Stimulated activated CD8-positive, alpha-beta memory T cell treated with anti-CD3 and anti-CD28 coated beads, Interleukin-4, amount 100 ng/mL, for 4 hours (primary cell): ENCODE results near the gene SH3BGRL3.
"Not testable (repeated sequence)": the region's sequence is repeated elsewhere in the genome, so short reads cannot be mapped to it uniquely, and the experiment has no call there.

ENCODE experiments used
- DNase-seq, 2 donors: peaks; one replicate each; pipeline ENCODE4 v3.0.0-alpha.2; 2020; ENCODE audit warnings: low read depth in 2 of 2, low spot score in 1 of 2

Gene SH3BGRL3

DNA sequence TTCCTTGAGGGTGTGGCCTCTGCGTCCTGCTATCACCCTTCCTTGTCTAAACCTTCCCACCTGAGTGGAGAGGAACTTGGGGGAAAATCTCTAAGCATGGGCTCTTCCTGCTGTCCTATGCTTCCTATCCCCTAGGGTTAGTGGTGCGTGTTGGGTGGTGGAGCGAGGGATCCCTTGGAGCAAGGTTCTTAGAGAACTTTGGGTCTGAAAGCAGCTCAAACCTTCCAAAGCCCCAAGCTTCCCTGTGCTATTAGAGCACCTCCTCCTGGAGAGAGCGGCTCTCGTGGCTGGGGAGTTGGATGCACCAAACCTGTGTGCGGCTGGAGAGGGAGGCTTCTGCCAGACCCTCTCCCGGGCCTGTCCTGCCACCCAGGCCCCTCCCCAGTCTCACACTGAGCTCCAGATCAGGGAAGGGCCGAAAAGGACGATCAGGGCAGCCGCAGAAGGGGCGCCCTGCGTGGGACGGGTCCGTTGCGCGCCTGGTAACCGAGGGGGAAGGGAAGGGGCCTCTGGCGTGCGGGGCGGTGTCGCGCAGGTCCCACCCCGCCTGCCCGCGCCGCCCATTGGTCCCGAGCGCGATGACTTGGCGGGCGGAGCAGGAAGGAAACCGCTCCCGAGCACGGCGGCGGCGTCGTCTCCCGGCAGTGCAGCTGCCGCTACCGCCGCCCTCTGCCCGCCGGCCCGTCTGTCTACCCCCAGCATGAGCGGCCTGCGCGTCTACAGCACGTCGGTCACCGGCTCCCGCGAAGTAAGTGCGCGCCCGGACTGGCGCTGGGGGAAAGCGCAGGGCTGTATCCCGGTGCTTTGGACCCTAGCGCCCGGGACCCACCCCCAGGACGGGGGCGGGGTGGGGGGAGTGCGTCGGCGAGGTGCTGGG is at the start of gene SH3BGRL3:
TSS of gene SH3BGRL3 (plus strand) at position 631 of the 877 bp plus-strand sequence. CDS start at position 701, 70 bp downstream.
- DNase-seq: peak; percentile 52 to 67

DNA sequence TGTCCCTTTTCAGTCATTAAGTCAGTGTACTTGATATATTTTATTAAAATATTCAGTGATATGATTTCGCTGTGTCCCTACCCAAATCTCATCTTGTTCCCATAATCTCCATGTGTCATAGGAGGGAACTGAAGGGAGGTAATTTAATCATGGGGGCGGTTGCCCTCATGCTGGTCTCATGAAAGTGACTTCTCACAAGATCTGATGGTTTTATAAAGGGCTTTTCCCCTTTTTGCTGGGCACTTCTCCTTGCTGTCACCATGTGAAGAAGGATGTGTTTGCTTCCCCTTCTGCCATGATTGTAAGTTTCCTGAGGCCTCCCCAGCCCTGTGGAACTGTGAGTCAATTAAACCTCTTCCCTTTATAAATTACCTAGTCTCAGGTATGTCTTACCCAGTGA is 49.2 kb upstream of the SH3BGRL3 start:
- not testable (repeated sequence) for DNase-seq

DNA sequence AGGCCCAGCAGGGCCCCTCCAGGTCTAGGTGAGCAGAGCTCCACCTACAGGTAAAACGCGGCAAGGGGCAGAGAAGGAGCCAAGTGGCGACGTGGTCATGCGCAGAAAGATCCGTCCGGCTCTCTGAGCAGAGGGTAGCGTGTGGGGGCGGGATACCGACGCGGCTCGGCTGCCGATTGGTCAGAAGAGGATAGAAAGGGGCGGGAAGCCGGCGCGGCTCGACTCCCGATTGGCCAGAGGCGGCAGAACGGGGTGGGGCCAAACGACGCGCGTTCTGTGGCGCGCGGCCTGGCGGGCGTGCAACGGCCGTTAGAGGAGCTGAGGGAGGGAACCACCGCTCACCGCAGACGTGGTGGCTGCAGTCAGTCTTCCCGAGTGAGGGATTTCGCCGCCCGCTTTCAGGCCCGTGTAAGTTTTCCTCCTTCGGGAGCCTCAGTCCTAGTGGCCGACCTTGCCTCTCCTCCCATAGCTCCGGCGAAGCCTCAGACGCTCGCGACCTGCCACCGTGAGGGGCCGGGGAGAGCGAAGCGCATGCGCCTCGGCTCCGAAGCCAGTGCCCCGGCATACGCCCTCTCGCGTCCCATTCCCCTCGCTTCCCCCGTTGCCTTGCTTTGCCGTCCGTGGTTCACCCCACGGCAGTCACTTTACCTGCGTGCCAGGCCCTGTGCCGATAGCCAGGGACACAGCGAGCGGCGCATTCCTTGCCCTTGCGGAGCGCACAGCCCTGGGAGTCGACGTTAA is 45.8 kb upstream of the SH3BGRL3 start, which contains the start of gene CEP85:
TSS of gene CEP85 (plus strand) at position 298 of the 741 bp plus-strand sequence. CDS start 5,584 bp downstream, outside the sequence.
- peak; percentile 92 to 96 for DNase-seq

- no peak for DNase-seq
Observed at GRCh38 chr1:26234644-26235370, 45.1 kb upstream of the SH3BGRL3 start.

DNA sequence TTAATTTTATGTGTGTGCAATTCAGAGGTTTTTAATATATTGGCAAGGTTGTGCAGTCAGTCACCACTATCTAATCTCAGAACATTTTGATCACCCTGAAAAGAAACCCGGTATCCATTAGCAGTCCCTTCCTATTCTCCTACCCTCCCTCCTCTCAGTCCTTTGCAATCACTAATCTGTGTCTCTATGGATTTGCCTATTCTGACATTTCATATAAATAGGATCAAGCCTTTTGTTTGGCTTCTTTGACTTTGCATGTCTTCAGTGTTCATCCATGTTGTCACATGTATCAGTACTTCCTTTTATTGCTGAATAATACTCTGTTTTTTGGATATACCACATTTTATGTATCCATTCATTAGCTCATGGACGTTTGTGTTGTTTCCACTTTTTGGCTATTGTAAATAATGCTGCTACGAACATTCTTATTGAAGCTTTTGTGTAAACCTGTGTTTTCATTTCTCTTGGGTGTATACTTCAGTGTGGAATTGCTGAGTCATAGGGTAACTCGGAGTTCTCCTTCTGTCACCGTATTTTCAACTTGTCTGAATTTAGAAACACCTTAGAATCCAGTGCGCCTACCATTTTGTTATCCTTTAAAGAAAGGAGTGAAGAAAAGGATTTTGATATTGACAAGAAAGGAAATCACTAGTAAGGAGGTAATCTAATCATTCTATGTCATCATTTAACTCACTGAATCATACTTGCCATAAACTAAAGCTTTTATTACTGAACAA is 42.5 kb upstream of the SH3BGRL3 start:
- DNase-seq: no peak

- no peak for DNase-seq
Observed at GRCh38 chr1:26239936-26240335, 40.0 kb upstream of the SH3BGRL3 start.

- no peak for DNase-seq
Observed at GRCh38 chr1:26252718-26253117, 27.2 kb upstream of the SH3BGRL3 start.

DNA sequence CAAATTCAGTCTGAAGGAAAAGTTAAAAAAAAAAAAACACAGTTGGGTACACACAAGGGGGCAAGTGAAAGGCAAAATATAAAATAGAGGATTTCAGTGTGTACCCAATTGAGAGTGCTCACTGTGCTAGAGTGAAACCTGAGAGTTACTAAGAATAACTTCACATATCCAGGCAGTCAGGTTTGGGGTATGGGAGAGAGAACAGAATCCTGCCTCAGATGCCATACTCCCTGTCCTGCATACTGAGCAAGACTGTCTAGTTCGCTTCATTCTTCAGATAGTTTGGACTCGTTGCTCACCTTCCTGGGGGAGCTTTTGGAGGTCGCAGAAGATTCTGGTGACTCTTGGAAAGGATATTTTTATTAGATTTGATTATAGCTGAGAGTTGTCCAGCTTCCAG is 25.5 kb upstream of the SH3BGRL3 start:
- no peak for DNase-seq

DNA sequence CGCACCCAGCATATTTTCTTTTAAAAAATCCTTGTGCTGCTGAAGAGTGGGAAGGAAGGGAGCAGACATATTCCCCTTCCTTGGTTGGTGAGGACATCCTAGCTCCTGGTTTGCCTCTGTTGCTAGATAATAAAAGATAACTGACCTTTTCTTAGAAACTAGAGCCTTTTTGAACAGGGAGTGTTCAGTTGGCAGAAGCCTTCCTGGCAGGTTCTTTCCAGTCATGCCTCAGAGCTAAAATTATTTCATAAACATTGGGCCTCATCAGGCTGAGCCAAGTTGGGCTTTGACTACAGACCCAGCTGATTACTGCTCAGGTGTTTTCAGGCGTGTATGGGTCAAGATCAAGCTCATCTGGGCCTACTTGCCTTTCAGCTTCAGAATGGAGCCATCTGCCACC is 22.7 kb upstream of the SH3BGRL3 start:
- DNase-seq: no peak

DNA sequence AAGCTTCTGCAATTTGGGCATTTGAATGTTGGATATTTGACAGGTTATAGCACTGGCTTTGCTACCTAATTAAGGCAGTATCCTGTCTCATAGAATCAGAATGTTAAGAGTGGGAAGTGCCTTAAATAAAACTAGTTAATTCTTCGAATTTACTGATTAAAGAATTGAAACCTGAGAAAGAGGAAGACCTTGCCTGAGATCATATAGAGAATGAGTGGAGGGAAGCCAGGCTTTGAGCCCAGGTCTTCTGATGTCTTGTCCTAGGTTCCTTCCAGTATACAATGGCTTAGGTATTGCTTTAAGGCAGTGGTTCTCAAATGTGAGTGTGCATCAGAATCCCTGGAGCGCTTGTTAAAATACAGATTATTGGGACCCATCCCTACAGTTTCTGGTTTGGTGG is 20.9 kb upstream of the SH3BGRL3 start:
- DNase-seq: no peak

DNA sequence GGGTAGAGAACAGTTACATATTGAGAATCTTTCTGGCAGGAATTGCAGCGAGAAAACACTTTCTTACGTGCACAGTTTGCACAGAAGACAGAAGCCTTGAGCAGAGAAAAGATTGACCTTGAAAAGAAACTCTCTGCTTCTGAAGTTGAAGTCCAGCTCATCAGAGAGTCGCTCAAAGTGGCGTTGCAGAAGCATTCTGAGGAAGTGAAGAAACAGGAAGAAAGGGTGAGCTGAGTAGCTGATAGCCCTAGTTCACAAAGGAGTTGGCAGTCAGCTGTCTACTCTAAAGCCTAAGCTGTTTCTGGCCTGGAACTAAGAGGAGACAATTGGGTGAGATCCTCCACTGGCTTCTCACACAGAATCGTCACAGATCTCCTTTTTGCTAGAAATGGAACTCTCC is 20.3 kb upstream of the SH3BGRL3 start:
- no peak for DNase-seq

DNA sequence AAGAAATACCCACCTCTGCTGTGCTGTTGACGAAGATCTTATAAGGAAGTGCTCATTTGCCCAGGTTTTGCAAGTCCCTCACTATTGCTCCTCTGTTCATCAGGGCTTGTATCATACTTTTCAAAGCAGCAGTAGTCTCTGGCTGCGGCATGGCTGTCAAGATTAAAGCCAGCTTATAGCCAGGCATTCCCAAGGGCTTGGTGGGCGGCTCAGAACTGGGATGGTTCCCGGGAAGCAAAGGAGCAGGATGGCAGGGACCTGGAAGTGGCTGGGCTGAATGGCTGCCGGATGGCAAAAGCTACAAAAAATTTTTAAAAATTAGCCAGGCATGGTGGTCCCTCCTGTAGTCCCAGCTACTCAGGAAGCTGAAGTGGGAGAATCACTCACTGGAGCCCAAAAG is 16.7 kb upstream of the SH3BGRL3 start:
- no peak for DNase-seq

- DNase-seq: no peak
Observed at GRCh38 chr1:26265405-26265804, 14.5 kb upstream of the SH3BGRL3 start.

DNA sequence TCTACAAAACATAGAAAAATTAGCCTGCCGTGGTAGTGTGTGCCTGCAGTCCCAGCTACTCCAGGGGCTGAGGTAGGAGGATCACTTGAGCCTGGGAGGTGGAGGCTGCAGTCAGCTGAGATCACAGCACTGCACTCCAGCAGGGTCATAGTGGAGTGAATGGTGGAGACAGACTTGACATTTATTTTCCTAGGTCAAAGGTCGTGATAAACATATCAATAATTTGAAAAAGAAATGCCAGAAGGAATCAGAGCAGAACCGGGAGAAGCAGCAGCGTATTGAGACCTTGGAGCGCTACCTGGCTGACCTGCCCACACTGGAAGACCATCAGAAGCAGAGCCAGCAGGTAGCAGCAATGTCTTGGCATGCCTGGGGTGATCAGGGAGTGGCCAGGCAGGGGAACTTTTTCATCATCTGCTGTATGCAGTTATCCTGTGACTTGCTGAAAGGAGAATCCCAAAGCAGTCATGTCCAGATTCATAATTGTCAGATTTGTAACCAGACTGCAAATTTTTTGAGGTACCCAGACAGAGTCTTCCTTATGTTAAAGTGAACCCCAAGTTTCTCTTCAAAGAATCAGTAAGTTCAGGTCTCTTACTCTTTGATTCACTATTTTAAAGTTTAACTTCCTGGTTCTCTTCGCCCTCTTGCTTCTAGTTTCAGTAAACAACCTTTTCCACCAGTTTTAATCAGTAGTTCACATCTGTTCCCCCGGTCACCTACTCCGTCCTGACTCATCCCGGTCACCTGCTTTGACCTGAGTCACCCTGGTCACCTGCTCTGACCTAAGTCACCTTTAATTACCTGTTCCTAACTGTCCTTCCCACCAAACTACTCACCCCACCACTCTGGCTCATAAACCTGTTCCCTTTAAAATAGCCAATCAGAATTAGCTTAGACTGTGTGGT is 11.3 kb upstream of the SH3BGRL3 start:
- DNase-seq: no peak

- no peak for DNase-seq
Observed at GRCh38 chr1:26269198-26269550, 10.7 kb upstream of the SH3BGRL3 start.

DNA sequence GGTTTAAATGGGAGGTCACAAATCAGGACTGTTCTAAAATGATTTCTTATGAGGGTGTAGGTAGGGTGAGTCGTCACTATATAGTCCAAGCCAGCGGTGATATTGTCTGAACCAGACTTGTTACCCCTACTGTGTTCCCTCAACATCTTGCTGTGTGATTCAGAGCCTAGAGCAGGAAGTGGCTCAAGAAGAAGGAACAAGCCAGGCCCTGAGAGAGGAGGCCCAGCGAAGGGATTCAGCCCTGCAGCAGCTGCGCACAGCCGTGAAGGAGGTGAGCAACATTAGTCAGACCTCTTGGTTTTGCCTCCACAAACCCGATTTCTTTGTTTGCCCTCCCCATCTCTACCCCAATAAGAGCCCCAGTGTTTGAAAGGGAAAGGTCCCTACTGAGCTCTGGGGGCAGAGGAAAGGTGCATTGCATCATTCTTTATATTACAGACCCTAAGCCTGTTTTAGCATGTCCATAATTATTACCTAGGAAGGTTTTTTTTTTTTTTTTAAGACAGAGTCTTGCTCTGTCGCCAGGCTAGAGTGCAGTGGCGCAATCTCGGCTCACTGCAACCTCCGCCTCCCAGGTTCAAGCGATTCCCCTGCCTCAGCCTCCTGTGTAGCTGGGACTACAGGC is 5.0 kb upstream of the SH3BGRL3 start:
- DNase-seq: no peak

DNA sequence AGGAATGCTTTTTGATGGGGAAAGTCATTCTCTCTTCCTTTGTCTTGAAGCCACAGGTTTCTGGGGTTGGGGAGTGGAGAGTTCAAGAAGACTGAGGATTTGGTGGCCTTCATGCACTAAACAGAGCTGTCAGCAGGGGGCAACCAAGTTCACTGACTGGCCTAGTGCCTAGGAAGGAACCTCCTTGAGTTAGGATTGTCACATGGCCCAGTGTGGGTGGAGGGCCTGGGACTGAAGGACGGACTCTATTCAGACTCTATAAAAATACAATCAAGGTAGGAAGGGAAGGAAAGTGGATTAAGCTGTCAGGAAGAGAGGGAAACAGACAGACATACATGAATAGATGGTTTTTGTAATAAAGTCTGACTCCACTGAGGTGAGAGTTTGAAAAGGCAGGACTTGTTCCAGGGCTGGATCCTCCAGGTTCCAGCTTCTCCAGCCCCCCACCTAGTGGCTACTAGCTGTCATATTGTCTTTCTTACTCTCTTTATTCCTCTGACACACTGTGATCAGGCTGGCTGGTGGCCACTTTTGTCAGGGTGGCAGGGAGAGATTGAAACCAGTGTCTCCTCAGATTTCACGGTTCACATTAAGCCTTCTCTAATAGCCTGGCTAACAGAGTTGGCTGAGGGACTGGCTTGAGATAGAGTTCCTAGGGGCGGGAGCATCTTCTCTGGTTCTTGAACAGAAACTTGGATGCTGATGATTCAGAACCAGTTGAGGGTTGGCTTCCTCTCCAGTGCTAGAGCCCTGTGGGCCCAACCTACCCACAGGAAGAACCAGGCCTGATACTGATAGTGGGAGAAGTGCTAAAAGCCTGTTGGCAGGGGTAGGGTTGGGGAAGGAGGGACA is 4.1 kb upstream of the SH3BGRL3 start:
- peak in 1 of 2 donors; percentile 65 for DNase-seq

GRCh38 chr1:26276432-26276838 is 3.5 kb upstream of the SH3BGRL3 start:
- DNase-seq: no peak
